ENCODE data around the gene ADRA2A. TPM values are rescaled to one million over a fixed set of nuclear protein-coding genes. Genes with fewer than 3 reads are reported as not detected.

ADRA2A gene
- polyA plus RNA-seq, 3 donors = not detected

DNA sequence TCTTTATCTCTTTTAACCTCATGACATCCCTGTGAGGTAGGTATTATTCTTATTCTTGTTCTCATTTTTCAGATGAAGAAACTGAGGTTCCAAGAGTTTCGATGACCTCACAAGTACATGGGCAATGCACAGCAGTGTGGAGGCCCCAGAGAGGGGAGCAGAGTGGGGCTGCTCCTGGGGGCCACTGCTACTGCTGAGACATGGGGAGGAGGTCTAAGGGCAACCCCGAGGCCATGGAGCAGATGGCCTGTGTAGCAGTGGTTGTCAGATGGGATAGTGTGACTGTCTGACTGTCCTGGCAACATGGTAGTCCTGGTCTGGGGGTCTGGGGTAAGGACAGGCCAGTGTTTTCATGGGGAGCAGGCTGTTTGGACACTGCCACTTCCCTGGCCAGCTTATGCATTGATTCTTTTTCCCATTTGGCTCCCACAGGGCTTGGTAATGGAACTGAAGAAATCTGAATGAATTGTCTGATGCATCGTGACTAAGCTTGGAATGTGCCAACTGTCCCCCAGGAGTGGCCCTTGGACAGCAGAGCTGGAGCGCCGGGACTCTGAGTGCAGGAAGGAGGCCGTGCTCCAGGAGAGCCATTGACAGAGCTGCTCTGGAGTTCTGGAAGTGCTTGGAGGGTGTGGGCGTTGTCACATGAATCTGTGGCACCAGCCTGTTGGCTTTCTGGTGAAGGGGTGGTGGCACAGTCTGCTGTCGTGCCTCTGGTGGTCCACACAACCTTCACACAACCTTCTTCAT is 40.9 kb downstream of the ADRA2A start:
- intact Hi-C loops (cut with micrococcal nuclease) = no loop called here
- no peak overlapping the region for H3K4me3 Mint-ChIP-seq
- H2AFZ ChIP-seq (ENCODE audit: insufficient read depth, low read depth, low read length, poor library complexity, severe bottlenecking) = no peak overlapping the region
- no peaks in the 10 kb centered on the region for H3K36me3 ChIP-seq (replicated peaks in 1 of 2; ENCODE audit: control insufficient read depth in 1 of 2, insufficient read depth in 2 of 2, low read length in 2 of 2)
- no peak overlapping the region for H3K27ac Mint-ChIP-seq
- no peaks in the 10 kb centered on the region for H3K27me3 ChIP-seq (ENCODE audit: control insufficient read depth in 2 of 2, insufficient read depth in 2 of 2, low read length in 2 of 2)
- no peak overlapping the region for H3K9ac ChIP-seq (ENCODE audit: insufficient read depth, low read length, poor library complexity, severe bottlenecking)
- no peaks in the 10 kb centered on the region for H3K79me2 ChIP-seq (ENCODE audit: insufficient read depth, low read length)
- peaks cover 0 to 7% (median 3%) of the 10 kb centered on the region in 3 donors for H3K27me3 Mint-ChIP-seq (ENCODE audit: low read depth in 3 of 3)
- H3K9me3 ChIP-seq (replicated peaks in 1 of 2; ENCODE audit: control insufficient read depth in 1 of 2, insufficient read depth in 1 of 2, low read length in 2 of 2) = no peaks in the 10 kb centered on the region
- no peaks in the 10 kb centered on the region for H4K20me1 ChIP-seq (ENCODE audit: insufficient read depth, low read length)
- H3K4me3 ChIP-seq (replicated peaks in 1 of 3; ENCODE audit: low read depth in 2 of 3, low read length in 3 of 3) = no peak overlapping the region
- WGBS (ENCODE audit: insufficient coverage) = 96% methylated on average over 6 of the region's 8 CpGs
- H3K4me1 ChIP-seq (ENCODE audit: control insufficient read depth in 1 of 2, insufficient read depth in 2 of 2, low read length in 2 of 2) = no peaks in the 10 kb centered on the region
- no peak for DNase-seq
- peaks cover 0 to 4% (median 0%) of the 10 kb centered on the region in 7 donors for H3K9me3 Mint-ChIP-seq
- TF ChIP-seq, protein P1, sequence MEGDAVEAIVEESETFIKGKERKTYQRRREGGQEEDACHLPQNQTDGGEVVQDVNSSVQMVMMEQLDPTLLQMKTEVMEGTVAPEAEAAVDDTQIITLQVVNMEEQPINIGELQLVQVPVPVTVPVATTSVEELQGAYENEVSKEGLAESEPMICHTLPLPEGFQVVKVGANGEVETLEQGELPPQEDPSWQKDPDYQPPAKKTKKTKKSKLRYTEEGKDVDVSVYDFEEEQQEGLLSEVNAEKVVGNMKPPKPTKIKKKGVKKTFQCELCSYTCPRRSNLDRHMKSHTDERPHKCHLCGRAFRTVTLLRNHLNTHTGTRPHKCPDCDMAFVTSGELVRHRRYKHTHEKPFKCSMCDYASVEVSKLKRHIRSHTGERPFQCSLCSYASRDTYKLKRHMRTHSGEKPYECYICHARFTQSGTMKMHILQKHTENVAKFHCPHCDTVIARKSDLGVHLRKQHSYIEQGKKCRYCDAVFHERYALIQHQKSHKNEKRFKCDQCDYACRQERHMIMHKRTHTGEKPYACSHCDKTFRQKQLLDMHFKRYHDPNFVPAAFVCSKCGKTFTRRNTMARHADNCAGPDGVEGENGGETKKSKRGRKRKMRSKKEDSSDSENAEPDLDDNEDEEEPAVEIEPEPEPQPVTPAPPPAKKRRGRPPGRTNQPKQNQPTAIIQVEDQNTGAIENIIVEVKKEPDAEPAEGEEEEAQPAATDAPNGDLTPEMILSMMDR (IDR thresholded peaks at IDR 0.05) = no peak
- no peaks in the 10 kb centered on the region for H3K36me3 Mint-ChIP-seq
- no peak overlapping the region for H3K27ac ChIP-seq (ENCODE audit: low read depth in 1 of 2, low read length in 2 of 2)
- no peak overlapping the region for H3K4me2 ChIP-seq (replicated peaks; ENCODE audit: extremely low read depth, low read length, poor library complexity, severe bottlenecking)
- peaks cover 9% of the 10 kb centered on the region for H3K4me1 Mint-ChIP-seq

DNA sequence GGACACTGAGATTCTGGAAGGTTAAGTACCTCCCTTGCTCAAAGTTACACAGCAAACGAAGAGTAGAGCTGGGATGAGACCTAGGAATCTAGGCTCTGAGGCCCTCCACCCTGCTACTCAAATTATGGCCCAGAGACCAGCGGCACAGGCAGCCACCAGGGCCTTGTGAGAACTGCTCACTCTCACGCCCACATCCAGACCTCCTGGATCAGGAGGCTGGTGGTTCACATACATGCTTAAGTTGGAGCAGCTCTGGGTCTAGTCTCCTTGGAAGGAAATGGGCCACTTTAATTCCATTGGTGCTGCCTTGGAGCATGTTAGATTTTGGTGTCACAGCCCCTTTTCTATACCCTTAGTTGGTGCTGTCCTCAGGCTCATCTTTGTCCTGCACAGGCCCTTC is 41.9 kb downstream of the ADRA2A start:
- no peak overlapping the region for H3K27ac Mint-ChIP-seq
- H3K27me3 Mint-ChIP-seq (ENCODE audit: low read depth in 3 of 3) = peaks cover 0 to 7% (median 3%) of the 10 kb centered on the region in 3 donors
- Histone ChIP-seq H3K27ac (ENCODE audit: low read depth in 1 of 2, low read length in 2 of 2) (no peak overlapping the region), H2AFZ (ENCODE audit: insufficient read depth, low read depth, low read length, poor library complexity, severe bottlenecking) (no peak overlapping the region), H4K20me1 (ENCODE audit: insufficient read depth, low read length) (no peaks in the 10 kb centered on the region), H3K4me1 (ENCODE audit: control insufficient read depth in 1 of 2, insufficient read depth in 2 of 2, low read length in 2 of 2) (no peaks in the 10 kb centered on the region), H3K4me2 (replicated peaks; ENCODE audit: extremely low read depth, low read length, poor library complexity, severe bottlenecking) (no peak overlapping the region), H3K79me2 (ENCODE audit: insufficient read depth, low read length) (no peaks in the 10 kb centered on the region), H3K9ac (ENCODE audit: insufficient read depth, low read length, poor library complexity, severe bottlenecking) (no peak overlapping the region), H3K27me3 (ENCODE audit: control insufficient read depth in 2 of 2, insufficient read depth in 2 of 2, low read length in 2 of 2) (no peaks in the 10 kb centered on the region), H3K4me3 (replicated peaks in 1 of 3; ENCODE audit: low read depth in 2 of 3, low read length in 3 of 3) (no peak overlapping the region), H3K36me3 (replicated peaks in 1 of 2; ENCODE audit: control insufficient read depth in 1 of 2, insufficient read depth in 2 of 2, low read length in 2 of 2) (no peaks in the 10 kb centered on the region), H3K9me3 (replicated peaks in 1 of 2; ENCODE audit: control insufficient read depth in 1 of 2, insufficient read depth in 1 of 2, low read length in 2 of 2) (no peaks in the 10 kb centered on the region)
- intact Hi-C loops (cut with micrococcal nuclease) = no loop called here
- H3K9me3 Mint-ChIP-seq = peaks cover 0 to 4% (median 0%) of the 10 kb centered on the region in 7 donors
- H3K4me3 Mint-ChIP-seq = no peak overlapping the region
- no peak for DNase-seq
- H3K36me3 Mint-ChIP-seq = no peaks in the 10 kb centered on the region
- TF ChIP-seq, protein P1 (IDR thresholded peaks at IDR 0.05) = no peak
- H3K4me1 Mint-ChIP-seq = peaks cover 9% of the 10 kb centered on the region
- 88% methylated on average over 3 of the region's 3 CpGs for WGBS (ENCODE audit: insufficient coverage)
